Measurements from ENCODE around the gene KCNB1.

GRCh38 chr20:49384437-49385434 lies 97.7 kb downstream of the KCNB1 start:
- TF ChIP-seq CTCF (IDR thresholded peaks at IDR 0.05) (peak in 6 of 7 experiments; percentile 20 to 46 (median 32)), POLR2A (IDR thresholded peaks at IDR 0.05) (no peak)
